ENCODE measurements around the gene LMBR1.
"Not testable (repeated sequence)": the region's sequence is repeated elsewhere in the genome, so short reads cannot be mapped to it uniquely, and the experiment has no call there.

Gene LMBR1

GRCh38 chr7:156845379-156846101 is 47.4 kb downstream of the LMBR1 start:
- no peak for DNase-seq

- not testable (repeated sequence) for DNase-seq
Measured at GRCh38 chr7:156843582-156843981, 49.4 kb downstream of the LMBR1 start.

- DNase-seq = no peak
Measured at GRCh38 chr7:156843157-156843556, 49.8 kb downstream of the LMBR1 start.

DNA sequence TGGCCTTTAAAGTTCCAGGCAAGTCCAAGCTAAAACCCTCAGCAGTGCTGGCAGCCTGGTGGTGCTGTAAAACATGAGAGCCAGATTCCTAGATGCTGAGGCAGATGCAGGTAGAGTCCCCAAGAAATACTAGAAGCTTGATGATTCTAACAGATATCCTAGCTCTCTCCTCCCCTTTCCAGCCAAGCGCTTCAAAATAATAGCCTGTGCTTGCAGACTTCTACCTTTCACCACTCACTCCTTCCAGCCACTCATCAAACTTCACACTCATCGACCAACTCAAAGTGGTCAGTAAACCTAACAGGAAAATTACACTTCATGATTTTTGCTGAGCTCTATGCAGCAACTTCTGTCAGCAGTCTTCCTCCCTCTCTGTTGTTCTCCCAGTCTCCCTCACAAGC is 50.2 kb downstream of the LMBR1 start:
- DNase-seq = no peak

- no peak for DNase-seq
Measured at GRCh38 chr7:156842317-156842716, 50.7 kb downstream of the LMBR1 start.

GRCh38 chr7:156841497-156841896 is 51.5 kb downstream of the LMBR1 start:
- DNase-seq = no peak

DNA sequence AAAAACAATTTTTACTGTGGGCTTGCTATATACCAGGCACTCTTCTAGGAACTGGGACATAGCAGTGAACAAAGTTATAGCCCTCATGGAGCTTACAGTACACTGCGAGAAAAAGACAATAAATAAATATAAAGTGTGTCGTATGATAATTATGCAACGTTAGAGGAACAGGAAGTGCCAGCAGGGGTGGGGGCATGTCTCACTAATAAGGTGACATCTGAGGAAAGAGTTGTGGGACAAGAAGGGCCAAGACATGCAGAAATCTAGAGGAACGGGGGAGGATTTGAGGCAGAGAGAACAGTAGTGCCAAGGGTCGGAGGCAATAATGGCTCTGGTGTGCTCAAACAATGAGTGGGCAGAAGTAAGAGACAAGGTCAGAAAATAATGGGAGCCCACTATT is 52.8 kb downstream of the LMBR1 start:
- DNase-seq = no peak

DNA sequence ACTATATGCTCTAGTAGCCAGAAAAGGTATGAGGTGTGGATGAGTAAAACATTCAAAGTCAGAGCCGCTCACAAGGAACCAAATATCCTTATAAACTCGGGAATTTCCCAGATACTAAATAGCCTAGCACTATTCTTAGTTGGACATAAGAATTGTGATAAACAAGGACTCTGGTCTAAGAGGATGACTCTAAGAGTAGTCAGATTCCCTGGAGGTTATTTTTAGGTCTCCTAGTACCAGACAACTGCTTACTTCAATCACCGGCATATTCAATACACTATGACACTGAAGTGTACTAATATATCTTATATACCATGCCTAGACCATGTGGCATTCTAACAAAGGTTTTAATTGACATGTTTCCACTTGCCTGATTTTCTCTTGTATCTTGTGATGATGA is 56.5 kb downstream of the LMBR1 start:
- no peak for DNase-seq

DNA sequence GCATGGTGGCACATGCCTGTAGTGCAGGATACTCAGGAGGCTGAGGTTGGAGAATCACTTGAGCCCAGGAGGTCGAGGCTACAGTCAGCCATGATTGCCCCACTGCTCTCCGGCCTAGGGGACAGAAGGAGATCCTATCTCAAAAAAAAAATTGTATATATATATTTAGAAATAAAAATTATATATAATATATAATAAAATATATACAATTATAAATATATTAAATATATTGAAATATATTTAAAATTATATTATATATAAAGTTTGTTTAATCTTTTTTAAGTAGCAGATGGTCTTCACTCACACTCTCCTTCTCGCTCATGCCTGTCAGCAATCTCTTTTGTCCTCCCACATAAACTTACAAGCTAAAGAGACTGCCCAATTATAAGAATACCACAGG is 58.5 kb downstream of the LMBR1 start:
- DNase-seq = no peak

DNA sequence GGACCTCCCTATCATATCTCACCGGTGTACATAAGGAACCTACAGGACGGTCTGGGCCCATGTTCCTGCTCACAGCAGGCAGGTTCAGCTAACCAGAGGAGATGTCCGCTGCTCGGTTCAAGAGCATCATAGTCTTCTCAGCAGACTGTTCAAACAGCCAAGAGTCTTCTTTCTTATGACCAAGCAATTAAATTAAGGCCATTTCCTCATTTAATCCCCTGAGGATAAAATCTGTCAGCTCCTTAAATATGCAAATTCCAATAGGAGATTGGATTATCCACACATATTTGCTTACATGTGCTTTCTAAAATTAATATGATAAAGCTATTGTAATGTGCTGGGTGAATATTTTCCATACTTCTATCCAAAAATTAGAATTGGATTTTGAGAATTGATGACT is 59.7 kb downstream of the LMBR1 start:
- DNase-seq = no peak

DNA sequence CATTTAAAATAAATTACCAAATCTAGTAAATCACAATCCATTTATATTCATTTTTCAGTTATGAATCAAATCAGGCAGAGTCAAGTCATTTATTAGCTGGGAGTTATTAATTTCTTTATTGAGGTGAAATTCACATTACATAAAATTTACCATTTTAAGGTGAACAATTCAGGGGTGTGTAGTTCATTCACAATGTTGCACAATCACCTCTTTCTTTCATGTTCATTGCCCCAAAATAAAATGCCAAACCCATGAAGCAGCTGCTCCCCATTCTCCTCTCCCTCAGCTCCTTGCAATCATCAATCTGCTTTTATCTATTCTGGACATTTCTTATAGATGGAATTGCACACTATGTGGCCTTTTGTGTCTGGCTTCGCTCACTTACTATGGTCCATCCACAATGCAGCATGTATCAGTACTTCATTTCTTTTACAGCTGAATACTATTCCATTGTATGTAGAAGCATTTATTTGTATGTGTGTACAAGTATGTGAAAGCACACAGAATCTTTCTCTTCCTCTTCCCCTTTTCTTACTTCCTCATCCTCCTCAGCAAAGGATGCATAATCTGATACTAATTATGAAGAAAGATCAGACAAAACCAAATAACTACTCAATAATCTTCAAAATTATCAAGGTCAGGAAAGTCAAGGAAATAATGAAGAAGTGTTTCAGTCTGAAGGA is 60.6 kb downstream of the LMBR1 start:
- no peak for DNase-seq

DNA sequence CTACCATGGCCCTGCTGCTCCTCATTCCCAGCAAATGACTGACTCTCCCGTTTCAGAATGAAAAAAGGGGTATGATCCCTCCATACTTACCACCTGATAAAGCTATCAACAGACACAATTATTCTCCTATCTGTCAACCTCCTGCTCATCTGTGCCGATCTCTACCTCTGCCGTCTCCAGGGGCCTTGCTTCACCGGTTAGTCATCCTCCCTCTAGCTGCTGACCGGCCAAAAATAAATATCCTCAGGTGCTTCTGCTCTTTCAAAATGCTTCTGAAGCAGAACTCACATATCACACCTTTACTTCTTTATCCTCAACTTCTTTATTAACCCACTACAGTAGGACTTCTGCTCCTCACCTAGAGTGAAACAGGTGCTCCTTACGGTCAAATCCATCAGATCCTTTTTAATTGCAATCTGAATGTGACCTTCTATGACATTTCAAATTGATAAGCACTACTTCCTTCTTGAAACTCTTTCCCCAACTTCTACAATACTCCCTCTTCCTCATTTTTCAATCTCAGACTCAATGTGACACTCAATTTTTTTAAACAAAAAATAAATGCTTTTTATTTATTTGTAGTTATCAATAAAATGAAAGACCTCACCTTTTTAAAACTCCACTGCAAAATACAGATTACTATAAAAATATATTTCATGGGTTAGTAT is 63.2 kb downstream of the LMBR1 start:
- no peak for DNase-seq

GRCh38 chr7:156827587-156828203 is 65.3 kb downstream of the LMBR1 start:
- no peak for DNase-seq

DNA sequence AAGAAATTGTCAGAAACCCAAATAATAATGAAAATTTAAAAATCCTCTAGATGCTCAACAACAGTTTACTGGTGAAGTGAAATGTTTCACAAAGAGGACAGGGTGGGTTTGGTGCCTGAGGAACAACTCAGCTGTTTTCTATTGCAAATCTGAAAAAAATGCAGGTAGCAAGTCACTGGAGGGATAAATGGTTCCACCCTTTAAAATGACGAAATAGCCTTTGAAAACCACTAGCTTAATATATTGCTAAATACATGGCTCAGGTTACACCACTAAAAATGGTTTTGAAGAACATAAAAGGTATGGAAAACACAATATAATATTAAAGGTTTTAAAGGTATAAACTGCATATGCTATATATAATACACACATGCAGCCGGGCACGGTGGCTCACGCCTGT is 69.5 kb downstream of the LMBR1 start:
- DNase-seq = peak; percentile 4

GRCh38 chr7:156820445-156821063 is 72.4 kb downstream of the LMBR1 start:
- no peak for DNase-seq

GRCh38 chr7:156819733-156820295 is 73.2 kb downstream of the LMBR1 start:
- no peak for DNase-seq

DNA sequence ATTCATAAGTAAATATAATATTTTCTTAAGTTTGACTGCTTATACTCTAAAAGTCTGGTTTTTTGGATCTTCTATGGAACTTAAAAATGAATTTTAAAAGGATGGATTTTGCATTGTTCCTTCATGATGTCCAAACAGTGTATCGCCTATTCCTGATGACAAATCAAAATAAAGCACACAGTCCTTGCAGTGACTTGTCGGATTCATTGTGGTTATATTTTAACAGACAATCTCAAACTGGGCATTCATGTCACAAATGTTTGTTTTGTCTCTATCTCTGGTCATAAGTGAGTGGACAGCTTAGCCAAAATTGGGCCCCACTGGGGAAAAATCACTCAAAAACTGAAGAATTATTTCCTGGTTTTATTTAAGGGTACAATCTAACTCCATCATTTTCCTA is 74.8 kb downstream of the LMBR1 start:
- DNase-seq = no peak

- DNase-seq = no peak
Measured at GRCh38 chr7:156816943-156817572, 75.9 kb downstream of the LMBR1 start.

- DNase-seq = no peak
Measured at GRCh38 chr7:156811706-156812105, 81.3 kb downstream of the LMBR1 start.

- DNase-seq = not testable (repeated sequence)
Measured at GRCh38 chr7:156803656-156804055, 89.3 kb downstream of the LMBR1 start.

DNA sequence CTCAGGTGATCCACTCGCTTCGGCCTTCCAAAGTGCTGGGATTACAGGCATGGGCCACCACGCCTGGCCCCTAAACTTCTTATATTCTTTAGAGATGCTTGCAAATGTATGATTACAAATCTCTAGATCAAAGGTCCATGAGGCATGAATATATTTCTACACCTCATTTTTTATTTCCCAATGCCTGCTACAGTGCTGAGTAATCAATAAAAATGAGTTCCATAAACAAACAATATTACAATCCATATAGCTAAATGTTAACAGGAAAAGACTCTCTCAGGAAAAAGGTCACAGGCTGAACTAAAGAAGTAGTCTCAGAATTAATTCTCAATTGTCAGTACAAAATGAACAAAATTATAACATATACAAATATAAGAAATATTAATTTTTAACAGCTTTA is 90.8 kb downstream of the LMBR1 start:
- no peak for DNase-seq

DNA sequence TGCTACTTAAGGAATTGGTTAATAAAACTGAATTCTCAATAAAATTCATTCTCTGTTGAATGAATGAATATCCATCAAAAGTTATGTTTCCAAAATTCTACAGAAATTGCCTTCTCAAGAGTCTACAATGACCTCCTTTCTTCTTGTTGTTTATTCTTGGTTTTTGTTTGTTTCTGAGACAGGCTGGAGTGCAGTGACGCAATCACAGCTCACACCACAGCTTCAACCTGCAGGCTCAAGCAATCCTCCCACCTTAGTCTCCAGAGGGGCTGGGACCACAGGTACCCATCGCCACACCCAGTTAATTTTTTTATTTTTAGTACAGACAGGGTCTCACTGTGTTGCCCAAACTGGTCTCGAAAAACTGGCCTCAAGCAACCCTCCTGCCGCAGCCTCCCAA is 97.6 kb downstream of the LMBR1 start:
- DNase-seq = no peak
